Naive thymus-derived CD4-positive, alpha-beta T cell (primary cell): ENCODE results near the gene TMPRSS2. TPM values are rescaled to one million over a fixed set of nuclear protein-coding genes. Genes with fewer than 3 reads are reported as not detected.
"Not testable (repeated sequence)": the region's sequence is repeated elsewhere in the genome, so short reads cannot be mapped to it uniquely, and the experiment has no call there.

Experiments
- ATAC-seq: fragments of 150-1000 bp; cut with Tn5 transposase; 2 replicates; pipeline ENCODE4 v1.10.0; 2021; ENCODE audit warnings: mild to moderate bottlenecking, moderate library complexity
- CTCF ChIA-PET: fragments of 350-600 bp; sonication (Branson Sonifier 250); formaldehyde crosslinking; loops from one replicate; lab custom pipeline; 2021; ENCODE audit warnings: antibody characterized with exemption; lab: Charles Lee
- POLR2A ChIA-PET: fragments of 350-600 bp; sonication (Branson Sonifier 250); formaldehyde crosslinking; loops from one replicate; lab custom pipeline; 2021; ENCODE audit warnings: antibody characterized with exemption, inconsistent platforms; lab: Charles Lee
- DNase-seq, 9 donors: peaks; one replicate each; pipeline versions ENCODE4 v3.0.0 to v3.0.0-alpha.2; 2020 to 2022; ENCODE audit warnings: mixed read lengths in 1 of 9
- H3K27ac ChIP-seq: one replicate; pipeline ENCODE4 v1.7.0; 2013; ENCODE audit warnings: mild to moderate bottlenecking, low read depth, low read length, moderate library complexity
- H3K27me3 ChIP-seq, 2 donors: one replicate each; pipeline ENCODE4 v1.7.0; 2013; ENCODE audit warnings: low read length in 2 of 2, mild to moderate bottlenecking in 2 of 2, moderate library complexity in 2 of 2; ENCODE audit not compliant: control insufficient read depth in 2 of 2, insufficient read depth in 2 of 2
- H3K36me3 ChIP-seq, 3 experiments: 1 replicate in 2 of 3; 2 replicates in 1 of 3; pipeline ENCODE4 v1.7.0; 2013; ENCODE audit warnings: low read length in 3 of 3, mild to moderate bottlenecking in 3 of 3, moderate library complexity in 1 of 3; ENCODE audit not compliant: insufficient read depth in 3 of 3, control insufficient read depth in 2 of 3
- H3K4me1 ChIP-seq, 2 donors: one replicate each; pipeline ENCODE4 v1.7.0; 2013; ENCODE audit warnings: low read length in 2 of 2, mild to moderate bottlenecking in 2 of 2, moderate library complexity in 1 of 2; ENCODE audit not compliant: control insufficient read depth in 2 of 2, insufficient read depth in 2 of 2
- H3K4me3 ChIP-seq: 2 replicates; pipeline ENCODE4 v1.7.0; 2013; ENCODE audit warnings: mild to moderate bottlenecking, low read length
- H3K9me3 ChIP-seq, 3 experiments: 1 replicate in 2 of 3; 2 replicates in 1 of 3; pipeline ENCODE4 v1.7.0; 2013; ENCODE audit warnings: low read length in 3 of 3; ENCODE audit not compliant: control insufficient read depth in 2 of 3
- H3K27ac Mint-ChIP-seq, 9 donors: one replicate each; pipeline ENCODE4 v1.8.0; 2020 to 2022; ENCODE audit warnings: mixed read lengths in 9 of 9, mild to moderate bottlenecking in 8 of 9, moderate library complexity in 5 of 9, inconsistent platforms in 2 of 9
- H3K27me3 Mint-ChIP-seq, 5 donors: one replicate each; pipeline ENCODE4 v1.8.0; 2021 to 2022; ENCODE audit warnings: mixed read lengths in 5 of 5, mild to moderate bottlenecking in 1 of 5
- H3K36me3 Mint-ChIP-seq, 5 donors: one replicate each; pipeline ENCODE4 v1.8.0; 2020 to 2022; ENCODE audit warnings: mixed read lengths in 5 of 5, mild to moderate bottlenecking in 3 of 5, inconsistent platforms in 1 of 5
- H3K4me1 Mint-ChIP-seq, 7 donors: one replicate each; pipeline ENCODE4 v1.8.0; 2020 to 2022; ENCODE audit warnings: mixed read lengths in 7 of 7, mild to moderate bottlenecking in 3 of 7, inconsistent platforms in 1 of 7
- H3K4me3 Mint-ChIP-seq, 10 donors: one replicate each; pipeline ENCODE4 v1.8.0; 2020 to 2022; ENCODE audit warnings: mild to moderate bottlenecking in 10 of 10, mixed read lengths in 10 of 10, moderate library complexity in 6 of 10, inconsistent platforms in 2 of 10
- H3K9me3 Mint-ChIP-seq, 11 donors: one replicate each; pipeline ENCODE4 v1.8.0; 2020 to 2022; ENCODE audit warnings: mixed read lengths in 11 of 11, mild to moderate bottlenecking in 4 of 11, inconsistent platforms in 1 of 11, moderate library complexity in 1 of 11
- intact Hi-C, 2 donors: fragments of 100-400 bp; cut with micrococcal nuclease; formaldehyde crosslinking; loops; one replicate each; pipeline ENCODE4 v1.15.1; 2023
- polyA plus RNA-seq, 2 donors: library from polyadenylated mRNA; unstranded; fragments of 300-500 nt; fragmentation: Illumina TruSeq; gene quantifications; one replicate each; pipeline ENCODE4 v1.2.3, GENCODE V29; 2021
- total RNA-seq, 6 experiments: library from RNA in 5 of 6; stranded (reverse) in 5 of 6; gene quantifications; 1 replicate in 5 of 6; 2 replicates in 1 of 6; pipeline ENCODE4 v1.2.3 and lab custom pipeline; 2021 to 2026

Gene TMPRSS2
- total and polyA plus RNA-seq, 7 experiments from 2014 or later, result not detected

GRCh38 chr21:41420998-41421397 lies 87.0 kb downstream of the TMPRSS2 start:
- ATAC-seq, POLR2A ChIA-PET, DNase-seq, H3K4me3 ChIP-seq, H3K27ac ChIP-seq, H3K27me3 ChIP-seq, H3K4me1 ChIP-seq, H3K27me3 Mint-ChIP-seq, H3K9me3 ChIP-seq, H3K9me3 Mint-ChIP-seq, CTCF ChIA-PET, H3K36me3 ChIP-seq: not testable (repeated sequence)
- Mint-ChIP-seq H3K36me3 (peaks cover 0 to 15% (median 0%) of the 10 kb centered on the region in 5 donors), H3K27ac (peak overlapping the region; percentile 76 to 100 (median 91)), H3K4me1 (peaks cover 12 to 64% (median 55%) of the 10 kb centered on the region in 7 donors), H3K4me3 (peak overlapping the region; percentile 89 to 92 (median 90))
- intact Hi-C loops, result loop anchor here (1.0 to 10.0 kb wide), 2 partner anchors 59 to 814 kb away; partner anchors contain the start of gene MX2 (in 2 of the 2)

GRCh38 chr21:41419921-41420862 lies 87.8 kb downstream of the TMPRSS2 start:
- Histone ChIP-seq H3K27ac (peak overlapping the region; percentile 67), H3K27me3 (no peaks in the 10 kb centered on the region), H3K9me3 (no peaks in the 10 kb centered on the region), H3K36me3 (no peaks in the 10 kb centered on the region), H3K4me1 (peaks cover 0 to 10% of the 10 kb centered on the region in 2 donors), H3K4me3 (peak overlapping the region; percentile 77)
- POLR2A ChIA-PET, result interaction anchor here (2.1 kb wide), 1 partner anchor 58 kb away, joined by 13 read pairs; the partner anchor contains the start of gene MX2
- intact Hi-C loops, result loop anchor here (1.0 to 10.0 kb wide), 2 partner anchors 58 to 815 kb away; partner anchors contain the start of gene MX2 (in 2 of the 2)
- H3K27me3 Mint-ChIP-seq, result peaks cover 0 to 10% (median 0%) of the 10 kb centered on the region in 5 donors
- DNase-seq (peak in 7 of 9 donors; percentile 18 to 53 (median 33)), ATAC-seq (peak; percentile 88)
- H3K27ac Mint-ChIP-seq, result peak overlapping the region; percentile 76 to 100 (median 94)
- H3K4me3 Mint-ChIP-seq, result peak overlapping the region; percentile 89 to 92 (median 90)
- peaks cover 0 to 14% (median 0%) of the 10 kb centered on the region in 5 donors for H3K36me3 Mint-ChIP-seq
- peaks cover 12 to 57% (median 49%) of the 10 kb centered on the region in 7 donors for H3K4me1 Mint-ChIP-seq
- peaks cover 0 to 11% (median 4%) of the 10 kb centered on the region in 11 donors for H3K9me3 Mint-ChIP-seq
- CTCF ChIA-PET, result no interaction called here

GRCh38 chr21:41418956-41419680 lies 88.8 kb downstream of the TMPRSS2 start:
- H3K36me3 Mint-ChIP-seq, result peaks cover 0 to 18% (median 0%) of the 10 kb centered on the region in 5 donors
- ChIA-PET CTCF (interaction anchor here (1.7 kb wide), 1 partner anchor 136 kb away, joined by 6 read pairs; no protein-coding TSS in a partner anchor), POLR2A (interaction anchor here (0.5 to 2.1 kb wide), 5 partner anchors 8 to 436 kb away, joined by 3 to 13 read pairs (median 7); partner anchors contain the start of gene MX2)
- H3K4me3 Mint-ChIP-seq, result peak overlapping the region; percentile 13 to 92 (median 90)
- peaks cover 12 to 46% (median 40%) of the 10 kb centered on the region in 7 donors for H3K4me1 Mint-ChIP-seq
- H3K4me1 ChIP-seq, result peaks cover 0 to 9% of the 10 kb centered on the region in 2 donors
- H3K9me3 ChIP-seq, result no peaks in the 10 kb centered on the region
- no peak overlapping the region for H3K27ac ChIP-seq
- ATAC-seq (no peak), DNase-seq (no peak)
- H3K9me3 Mint-ChIP-seq, result peaks cover 0 to 20% (median 7%) of the 10 kb centered on the region in 11 donors
- H3K36me3 ChIP-seq, result no peaks in the 10 kb centered on the region
- H3K27me3 Mint-ChIP-seq, result peaks cover 0 to 19% (median 0%) of the 10 kb centered on the region in 5 donors
- intact Hi-C loops, result no loop called here
- no peak overlapping the region for H3K4me3 ChIP-seq
- peak overlapping the region in 8 of 9 donors; percentile 25 to 100 (median 87) for H3K27ac Mint-ChIP-seq
- no peaks in the 10 kb centered on the region for H3K27me3 ChIP-seq

- DNase-seq (no peak), ATAC-seq (no peak)
- Histone ChIP-seq H3K9me3 (no peaks in the 10 kb centered on the region), H3K4me3 (no peak overlapping the region), H3K27me3 (no peaks in the 10 kb centered on the region), H3K36me3 (no peaks in the 10 kb centered on the region), H3K4me1 (peaks cover 0 to 2% of the 10 kb centered on the region in 2 donors), H3K27ac (no peak overlapping the region)
- POLR2A ChIA-PET, result interaction anchor here (0.5 to 2.1 kb wide), 5 partner anchors 8 to 437 kb away, joined by 3 to 13 read pairs (median 7); partner anchors contain the start of genes MX1 and MX2
- Mint-ChIP-seq H3K9me3 (peaks cover 0 to 23% (median 12%) of the 10 kb centered on the region in 11 donors), H3K4me3 (peak overlapping the region in 4 of 10 donors; percentile 9 to 71 (median 31)), H3K4me1 (peaks cover 7 to 39% (median 32%) of the 10 kb centered on the region in 7 donors), H3K36me3 (peaks cover 0 to 15% (median 0%) of the 10 kb centered on the region in 5 donors), H3K27ac (peak overlapping the region in 7 of 9 donors; percentile 78 to 100 (median 87)), H3K27me3 (peaks cover 0 to 24% (median 0%) of the 10 kb centered on the region in 5 donors)
- CTCF ChIA-PET, result interaction anchor here (0.6 to 1.7 kb wide), 2 partner anchors 135 to 327 kb away, joined by 3 to 6 read pairs; no protein-coding TSS in a partner anchor
- intact Hi-C loops, result no loop called here
Observed at GRCh38 chr21:41418393-41418792, 89.6 kb downstream of the TMPRSS2 start.

- Mint-ChIP-seq H3K27ac (peak overlapping the region in 5 of 9 donors; percentile 4 to 98 (median 26)), H3K36me3 (peaks cover 0 to 23% (median 5%) of the 10 kb centered on the region in 5 donors), H3K27me3 (peaks cover 0 to 33% (median 0%) of the 10 kb centered on the region in 5 donors), H3K4me1 (peaks cover 4 to 30% (median 24%) of the 10 kb centered on the region in 7 donors), H3K9me3 (peaks cover 1 to 32% (median 19%) of the 10 kb centered on the region in 11 donors)
- H3K9me3 ChIP-seq, H3K27me3 ChIP-seq, H3K4me3 ChIP-seq, H3K4me1 ChIP-seq, H3K27ac ChIP-seq, intact Hi-C loops, ATAC-seq, H3K4me3 Mint-ChIP-seq, H3K36me3 ChIP-seq, DNase-seq: not testable (repeated sequence)
- ChIA-PET POLR2A (interaction anchor here (1.6 to 1.8 kb wide), 2 partner anchors 8 to 10 kb away, joined by 4 to 7 read pairs; partner anchors contain the start of gene MX1), CTCF (interaction anchor here (0.6 to 1.7 kb wide), 2 partner anchors 134 to 394 kb away, joined by 3 to 6 read pairs; no protein-coding TSS in a partner anchor)
Observed at GRCh38 chr21:41417505-41417904, 90.5 kb downstream of the TMPRSS2 start.
